NT2/D1 (cell line): ENCODE data around the gene VAV3.

Experiments
- DNase-seq: peaks from one replicate; pipeline ENCODE4 v3.0.0-alpha.2; 2011; ENCODE audit warnings: low read depth, low spot score
- H3K27me3 ChIP-seq: 2 replicates; pipeline ENCODE4 v1.6.0; 2011; ENCODE audit warnings: mild to moderate bottlenecking; ENCODE audit not compliant: insufficient read length, insufficient read depth
- H3K36me3 ChIP-seq: 2 replicates; pipeline ENCODE4 v1.6.1; 2011; ENCODE audit warnings: mild to moderate bottlenecking, low read length, mixed read lengths; ENCODE audit not compliant: insufficient read depth, insufficient read length
- H3K4me1 ChIP-seq: 2 replicates; pipeline ENCODE4 v1.5.1; 2011; ENCODE audit not compliant: insufficient read depth, insufficient read length
- H3K4me3 ChIP-seq: 2 replicates; pipeline ENCODE4 v1.5.1; 2011; ENCODE audit warnings: low read depth; ENCODE audit not compliant: insufficient read length
- H3K9ac ChIP-seq: 2 replicates; pipeline ENCODE4 v1.6.0; 2011; ENCODE audit warnings: low read depth; ENCODE audit not compliant: insufficient read length
- H3K9me3 ChIP-seq: 2 replicates; pipeline ENCODE4 v1.5.1; 2011; ENCODE audit warnings: mild to moderate bottlenecking, low read length; ENCODE audit not compliant: insufficient read depth
- SUZ12 ChIP-seq: IDR thresholded peaks from 2 replicates; pipeline ENCODE4 v1.6.1; 2011; ENCODE audit not compliant: insufficient read length, insufficient read depth; ENCODE audit errors: extremely low read depth
- YY1 ChIP-seq: IDR thresholded peaks from 2 replicates; pipeline ENCODE4 v1.6.1; 2011; ENCODE audit not compliant: insufficient read length, insufficient read depth
- ZNF274 ChIP-seq: IDR thresholded peaks from 2 replicates; pipeline ENCODE4 v1.6.1; 2011; ENCODE audit warnings: mild to moderate bottlenecking, low read depth, low read length

VAV3 gene

GRCh38 chr1:107879346-107879745, 85.6 kb downstream of the VAV3 start:
- no peaks in the 10 kb centered on the region for H3K27me3 ChIP-seq
- H3K36me3 ChIP-seq = no peaks in the 10 kb centered on the region
- no peak overlapping the region for H3K4me3 ChIP-seq
- TF ChIP-seq ZNF274 (no peak), SUZ12 (no peak), YY1 (no peak)
- H3K4me1 ChIP-seq = no peaks in the 10 kb centered on the region
- no peaks in the 10 kb centered on the region for H3K9me3 ChIP-seq
- no peak for DNase-seq
- H3K9ac ChIP-seq = no peak overlapping the region

GRCh38 chr1:107877745-107878144, 87.2 kb downstream of the VAV3 start:
- Histone ChIP-seq H3K9me3 (no peaks in the 10 kb centered on the region), H3K36me3 (no peaks in the 10 kb centered on the region), H3K4me1 (no peaks in the 10 kb centered on the region), H3K9ac (no peak overlapping the region), H3K27me3 (no peaks in the 10 kb centered on the region), H3K4me3 (no peak overlapping the region)
- TF ChIP-seq YY1 (no peak), SUZ12 (no peak), ZNF274 (no peak)
- DNase-seq = no peak

GRCh38 chr1:107877092-107877491, 87.9 kb downstream of the VAV3 start:
- H3K9me3 ChIP-seq = no peaks in the 10 kb centered on the region
- H3K4me1 ChIP-seq = no peaks in the 10 kb centered on the region
- H3K4me3 ChIP-seq = no peak overlapping the region
- DNase-seq = no peak
- no peak overlapping the region for H3K9ac ChIP-seq
- no peaks in the 10 kb centered on the region for H3K27me3 ChIP-seq
- TF ChIP-seq YY1 (no peak), ZNF274 (no peak)
- H3K36me3 ChIP-seq = no peaks in the 10 kb centered on the region

- TF ChIP-seq YY1 (no peak), ZNF274 (no peak), SUZ12 (no peak)
- Histone ChIP-seq H3K27me3 (no peaks in the 10 kb centered on the region), H3K9ac (no peak overlapping the region), H3K36me3 (no peaks in the 10 kb centered on the region), H3K4me1 (no peaks in the 10 kb centered on the region), H3K9me3 (peaks cover 1% of the 10 kb centered on the region; the same call in 1 of the 2 replicates), H3K4me3 (no peak overlapping the region)
- no peak for DNase-seq
Observed at GRCh38 chr1:107875689-107876088, 89.3 kb downstream of the VAV3 start.

DNA sequence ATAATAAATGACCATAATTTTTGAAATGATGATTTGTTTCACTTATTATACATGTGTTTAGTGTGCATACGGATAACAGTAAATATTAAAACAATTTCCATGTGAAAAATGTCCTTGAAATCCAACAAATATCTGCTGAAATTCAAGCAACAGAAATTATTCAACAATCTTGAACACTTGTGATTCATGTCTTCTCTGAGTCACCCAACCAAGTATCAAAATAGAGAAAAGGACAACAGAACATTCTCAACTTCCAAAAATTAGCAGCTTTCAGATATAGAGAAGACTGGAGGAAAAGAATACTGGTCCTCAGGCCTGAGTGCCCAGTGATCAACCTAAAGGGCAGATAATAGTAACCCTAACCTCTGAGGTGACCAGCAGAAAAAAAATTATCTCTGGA, 90.8 kb downstream of the VAV3 start:
- Histone ChIP-seq H3K36me3 (no peaks in the 10 kb centered on the region), H3K4me1 (no peaks in the 10 kb centered on the region), H3K9ac (no peak overlapping the region), H3K4me3 (no peak overlapping the region), H3K27me3 (no peaks in the 10 kb centered on the region), H3K9me3 (peaks cover 5% of the 10 kb centered on the region; the same call in 1 of the 2 replicates)
- TF ChIP-seq YY1 (no peak), SUZ12 (no peak), ZNF274 (no peak)
- DNase-seq = no peak

- no peak overlapping the region for H3K9ac ChIP-seq
Observed at GRCh38 chr1:107871687-107872395, 93.1 kb downstream of the VAV3 start.

GRCh38 chr1:107871259-107871658, 93.7 kb downstream of the VAV3 start:
- Histone ChIP-seq H3K4me3 (no peak overlapping the region), H3K27me3 (peaks cover 7% of the 10 kb centered on the region)

More at GRCh38 chr1:107871687-107872395, 93.1 kb downstream of the VAV3 start:
- peaks cover 3% of the 10 kb centered on the region for H3K4me1 ChIP-seq
- no peak overlapping the region for H3K4me3 ChIP-seq
- no peaks in the 10 kb centered on the region for H3K36me3 ChIP-seq
- DNase-seq = no peak
- TF ChIP-seq YY1 (no peak), SUZ12 (no peak), ZNF274 (no peak)
- peaks cover 5% of the 10 kb centered on the region; the same call in 1 of the 2 replicates for H3K9me3 ChIP-seq
- peaks cover 4% of the 10 kb centered on the region for H3K27me3 ChIP-seq

More at GRCh38 chr1:107871259-107871658, 93.7 kb downstream of the VAV3 start:
- Histone ChIP-seq H3K36me3 (no peaks in the 10 kb centered on the region), H3K9me3 (peaks cover 5% of the 10 kb centered on the region; the same call in 1 of the 2 replicates), H3K9ac (no peak overlapping the region), H3K4me1 (peaks cover 3% of the 10 kb centered on the region)
- TF ChIP-seq ZNF274 (no peak), SUZ12 (no peak), YY1 (no peak)
- DNase-seq = no peak
